Neural progenitor cell (in vitro differentiated cells): Measurements from ENCODE around the gene HSPB6.

ENCODE experiments used
- EZH2 ChIP-seq: fragments of 200-600 bp; sonication (generic); IDR thresholded peaks from 2 replicates; pipeline ENCODE4 v1.6.1; 2017; ENCODE audit warnings: antibody characterized with exemption, mild to moderate bottlenecking, moderate library complexity
- EZH2phosphoT487 ChIP-seq: fragments of 200-600 bp; sonication (generic); IDR thresholded peaks from 2 replicates; pipeline ENCODE4 v1.6.1; 2017; ENCODE audit warnings: antibody characterized with exemption
- TF ChIP-seq, protein P1 (sequence below): fragments of 200-600 bp; sonication (generic); IDR thresholded peaks from 2 replicates; pipeline ENCODE4 v1.5.1; 2017; ENCODE audit warnings: antibody characterized with exemption, mild to moderate bottlenecking

DNA sequence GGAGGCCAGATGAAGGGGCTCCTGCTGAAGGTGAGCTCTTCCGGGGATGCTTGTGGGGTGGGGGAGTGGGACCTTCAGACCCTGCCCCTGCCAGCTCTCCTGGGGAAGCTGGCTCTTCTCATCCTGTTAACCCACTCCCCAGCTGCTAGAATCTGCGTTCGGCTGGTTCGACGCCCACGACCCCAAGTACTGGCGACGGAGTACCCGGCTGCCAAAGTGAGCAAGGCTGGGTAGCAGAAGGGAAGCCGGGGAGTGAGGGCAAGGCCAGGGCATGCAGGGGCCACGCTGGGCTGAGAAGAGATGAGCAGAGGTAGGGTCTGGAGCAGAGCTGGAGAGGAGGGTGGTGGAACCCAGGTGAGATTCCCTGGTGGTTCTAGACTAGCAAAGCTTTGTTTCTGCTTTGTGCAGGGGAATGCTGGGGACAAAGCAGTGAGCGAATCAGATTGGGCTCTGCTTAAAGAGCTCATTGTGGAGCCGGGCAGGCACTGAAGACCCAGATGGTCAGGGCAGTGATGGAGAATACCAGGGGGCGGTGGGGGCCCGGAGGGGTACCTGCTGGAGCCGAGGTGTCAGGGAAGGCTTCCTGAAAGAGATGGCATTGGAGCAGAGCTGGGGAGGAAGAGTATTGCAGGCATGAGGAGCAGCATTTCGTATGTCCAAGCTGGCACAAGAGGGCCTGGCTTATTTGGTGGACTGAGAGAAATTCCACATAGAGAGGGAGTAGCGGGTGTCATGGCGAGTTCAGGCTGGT lies 28.7 kb downstream of the HSPB6 start:
- TF ChIP-seq EZH2phosphoT487, result no peak
- TF ChIP-seq, protein P1, sequence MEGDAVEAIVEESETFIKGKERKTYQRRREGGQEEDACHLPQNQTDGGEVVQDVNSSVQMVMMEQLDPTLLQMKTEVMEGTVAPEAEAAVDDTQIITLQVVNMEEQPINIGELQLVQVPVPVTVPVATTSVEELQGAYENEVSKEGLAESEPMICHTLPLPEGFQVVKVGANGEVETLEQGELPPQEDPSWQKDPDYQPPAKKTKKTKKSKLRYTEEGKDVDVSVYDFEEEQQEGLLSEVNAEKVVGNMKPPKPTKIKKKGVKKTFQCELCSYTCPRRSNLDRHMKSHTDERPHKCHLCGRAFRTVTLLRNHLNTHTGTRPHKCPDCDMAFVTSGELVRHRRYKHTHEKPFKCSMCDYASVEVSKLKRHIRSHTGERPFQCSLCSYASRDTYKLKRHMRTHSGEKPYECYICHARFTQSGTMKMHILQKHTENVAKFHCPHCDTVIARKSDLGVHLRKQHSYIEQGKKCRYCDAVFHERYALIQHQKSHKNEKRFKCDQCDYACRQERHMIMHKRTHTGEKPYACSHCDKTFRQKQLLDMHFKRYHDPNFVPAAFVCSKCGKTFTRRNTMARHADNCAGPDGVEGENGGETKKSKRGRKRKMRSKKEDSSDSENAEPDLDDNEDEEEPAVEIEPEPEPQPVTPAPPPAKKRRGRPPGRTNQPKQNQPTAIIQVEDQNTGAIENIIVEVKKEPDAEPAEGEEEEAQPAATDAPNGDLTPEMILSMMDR, result no peak
- TF ChIP-seq EZH2, result no peak
